Panc1 (cell line): Measurements from ENCODE around the gene HEMK1. TPM values are rescaled to one million over a fixed set of nuclear protein-coding genes. Genes with fewer than 3 reads are reported as not detected.

Experiments used
- ATAC-seq: fragments of 200-7000 bp; cut with Tn5 transposase; 2 replicates; pipeline ENCODE4 v1.9.1; 2020; ENCODE audit warnings: mild to moderate bottlenecking, moderate library complexity
- BruUV-seq: library from RNA; stranded (reverse); fragments of 400-500 nt; replicated peaks from 2 replicates; lab custom pipeline; 2021; lab: Mats Ljungman, UMichigan
- CTCF ChIA-PET: fragments of 300-600 bp; sonication (Branson Sonifier 250); formaldehyde crosslinking; loops from one replicate; lab custom pipeline; 2022; ENCODE audit warnings: antibody characterized with exemption; lab: Charles Lee
- POLR2A ChIA-PET: fragments of 300-600 bp; sonication (Branson Sonifier 250); formaldehyde crosslinking; loops from one replicate; lab custom pipeline; 2022; ENCODE audit warnings: antibody characterized with exemption; lab: Charles Lee
- DNase-seq: peaks from one replicate; pipeline ENCODE4 v3.0.0-alpha.2; 2010; ENCODE audit warnings: low read depth, low spot score
- H3K27ac ChIP-seq: 2 replicates; pipeline ENCODE4 v1.5.1; 2011; ENCODE audit warnings: mild to moderate bottlenecking, low read length, inconsistent platforms
- H3K27me3 ChIP-seq: fragments of 200-500 bp; sonication (Bioruptor generic); 2 replicates; pipeline ENCODE4 v1.6.0; 2014; ENCODE audit warnings: low read length, inconsistent platforms; ENCODE audit not compliant: control insufficient read depth, insufficient read depth
- H3K36me3 ChIP-seq: fragments of 200-500 bp; sonication (Bioruptor generic); 2 replicates; pipeline ENCODE4 v1.5.1; 2014; ENCODE audit warnings: inconsistent platforms, mild to moderate bottlenecking, low read length, moderate library complexity; ENCODE audit not compliant: control insufficient read depth, insufficient read depth
- H3K4me1 ChIP-seq: 2 replicates; pipeline ENCODE4 v1.5.1; 2011; ENCODE audit warnings: inconsistent platforms, mild to moderate bottlenecking, low read length, moderate library complexity; ENCODE audit not compliant: control insufficient read depth, insufficient read depth
- H3K4me3 ChIP-seq, 2 experiments: 2 replicates each; pipeline ENCODE4 v1.5.1; 2011 to 2012; ENCODE audit warnings: low read depth in 2 of 2, low read length in 2 of 2, mild to moderate bottlenecking in 2 of 2, inconsistent platforms in 1 of 2, moderate library complexity in 1 of 2
- H3K9me3 ChIP-seq: fragments of 200-500 bp; sonication (Bioruptor generic); 2 replicates; pipeline ENCODE4 v1.5.1; 2014; ENCODE audit warnings: low read depth, mild to moderate bottlenecking, inconsistent platforms, low read length, moderate library complexity; ENCODE audit not compliant: control insufficient read depth, insufficient read depth
- POLR2AphosphoS5 ChIP-seq: IDR thresholded peaks from 2 replicates; pipeline ENCODE4 v1.6.1; 2012; ENCODE audit warnings: mild to moderate bottlenecking, low read depth, low read length, moderate library complexity
- SIN3A ChIP-seq: IDR thresholded peaks from 2 replicates; pipeline ENCODE4 v1.6.1; 2012; ENCODE audit warnings: low read depth, mild to moderate bottlenecking, low read length, moderate library complexity, borderline replicate concordance; ENCODE audit not compliant: insufficient read depth
- TCF7L2 ChIP-seq: IDR thresholded peaks from 2 replicates; pipeline ENCODE4 v1.6.1; 2011; ENCODE audit warnings: mild to moderate bottlenecking, low read depth, low read length, inconsistent platforms
- in situ Hi-C: cut with HindIII; loops from 2 replicates; pipeline ENCODE4 v1.10.0; 2016; ENCODE audit warnings: low sequenced_read_pairs, low pct_unique_long_range_greater_than_20kb
- intact Hi-C: fragments of 100-400 bp; cut with micrococcal nuclease; formaldehyde crosslinking; loops from one replicate; pipeline ENCODE4 v1.10.0; 2022; ENCODE audit not compliant: unreplicated experiment
- total RNA-seq: library from RNA; stranded (reverse); gene quantifications from one replicate; pipeline ENCODE4 v1.2.1, GENCODE V29; 2021; ENCODE audit not compliant: unreplicated experiment
- TF ChIP-seq, protein P1 (sequence below): fragments of 450-650 bp; IDR thresholded peaks from 2 replicates; pipeline ENCODE4 v1.5.1; 2017; ENCODE audit warnings: mild to moderate bottlenecking
- TF ChIP-seq, protein P2 (sequence below), 2 experiments: IDR thresholded peaks; 2 replicates each; pipeline ENCODE4 v1.6.1; 2011 to 2012; ENCODE audit warnings: low read depth in 2 of 2, control low read depth in 1 of 2, low read length in 1 of 2, mild to moderate bottlenecking in 1 of 2, moderate library complexity in 1 of 2; ENCODE audit not compliant: insufficient read depth in 1 of 2

HEMK1 gene
- total RNA-seq, 1 experiment from 2014 or later, result 12.1 TPM

DNA sequence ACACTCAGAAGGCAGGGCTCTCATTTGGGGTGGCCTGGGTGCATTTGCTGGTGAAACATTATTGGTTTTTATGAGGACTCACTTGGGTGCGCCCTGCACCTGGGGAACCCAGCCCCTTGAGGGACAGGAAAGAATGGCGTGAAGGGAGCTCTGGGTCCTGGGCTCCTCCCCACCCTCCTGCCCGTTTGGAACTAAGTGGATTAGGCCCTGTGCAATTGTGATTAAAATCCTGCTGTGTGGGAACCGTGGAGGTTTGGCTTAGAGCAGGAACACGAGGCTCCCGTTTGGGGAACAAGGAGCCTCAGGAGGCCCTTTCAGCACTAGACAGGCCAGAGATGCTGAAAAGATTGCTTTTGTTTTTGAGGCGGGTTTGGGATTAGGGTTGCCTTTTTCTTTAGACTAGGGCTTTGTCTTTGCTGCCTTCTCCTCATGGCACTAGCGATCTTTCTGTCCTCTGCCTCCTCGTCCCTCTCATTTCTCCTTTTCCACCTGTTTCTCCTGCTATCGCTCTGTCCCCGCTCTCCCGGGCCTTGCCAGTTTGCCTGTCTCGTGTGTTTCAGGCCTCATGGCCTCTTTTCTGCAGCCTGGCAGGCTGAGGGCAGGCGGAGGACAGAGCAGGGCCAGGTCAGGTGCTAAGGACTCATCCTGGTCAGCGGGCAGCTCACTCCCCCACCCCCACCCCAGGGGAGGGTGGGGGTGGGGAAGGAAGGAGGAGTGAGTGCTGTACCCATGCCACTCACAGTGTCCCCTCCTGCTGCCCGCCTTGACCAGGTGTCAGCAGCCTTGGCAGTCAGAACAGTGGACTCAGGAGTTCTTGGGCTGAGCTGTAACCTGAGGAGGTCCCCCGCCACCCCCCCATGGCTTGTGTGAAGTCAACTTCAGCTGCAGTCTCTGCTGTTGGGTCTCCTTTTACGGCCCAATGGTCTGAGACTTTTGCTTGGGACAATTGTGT, 56.2 kb downstream of the HEMK1 start:
- in situ Hi-C loops (no loop called here), intact Hi-C loops (no loop called here)
- CTCF ChIA-PET, result no interaction called here
- H3K9me3 ChIP-seq, result no peaks in the 10 kb centered on the region
- H3K4me1 ChIP-seq, result no peaks in the 10 kb centered on the region; the same call in 1 of the 2 replicates
- TF ChIP-seq TCF7L2 (no peak), POLR2AphosphoS5 (no peak)
- TF ChIP-seq, protein P1, sequence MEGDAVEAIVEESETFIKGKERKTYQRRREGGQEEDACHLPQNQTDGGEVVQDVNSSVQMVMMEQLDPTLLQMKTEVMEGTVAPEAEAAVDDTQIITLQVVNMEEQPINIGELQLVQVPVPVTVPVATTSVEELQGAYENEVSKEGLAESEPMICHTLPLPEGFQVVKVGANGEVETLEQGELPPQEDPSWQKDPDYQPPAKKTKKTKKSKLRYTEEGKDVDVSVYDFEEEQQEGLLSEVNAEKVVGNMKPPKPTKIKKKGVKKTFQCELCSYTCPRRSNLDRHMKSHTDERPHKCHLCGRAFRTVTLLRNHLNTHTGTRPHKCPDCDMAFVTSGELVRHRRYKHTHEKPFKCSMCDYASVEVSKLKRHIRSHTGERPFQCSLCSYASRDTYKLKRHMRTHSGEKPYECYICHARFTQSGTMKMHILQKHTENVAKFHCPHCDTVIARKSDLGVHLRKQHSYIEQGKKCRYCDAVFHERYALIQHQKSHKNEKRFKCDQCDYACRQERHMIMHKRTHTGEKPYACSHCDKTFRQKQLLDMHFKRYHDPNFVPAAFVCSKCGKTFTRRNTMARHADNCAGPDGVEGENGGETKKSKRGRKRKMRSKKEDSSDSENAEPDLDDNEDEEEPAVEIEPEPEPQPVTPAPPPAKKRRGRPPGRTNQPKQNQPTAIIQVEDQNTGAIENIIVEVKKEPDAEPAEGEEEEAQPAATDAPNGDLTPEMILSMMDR, result no peak
- TF ChIP-seq, protein P2, sequence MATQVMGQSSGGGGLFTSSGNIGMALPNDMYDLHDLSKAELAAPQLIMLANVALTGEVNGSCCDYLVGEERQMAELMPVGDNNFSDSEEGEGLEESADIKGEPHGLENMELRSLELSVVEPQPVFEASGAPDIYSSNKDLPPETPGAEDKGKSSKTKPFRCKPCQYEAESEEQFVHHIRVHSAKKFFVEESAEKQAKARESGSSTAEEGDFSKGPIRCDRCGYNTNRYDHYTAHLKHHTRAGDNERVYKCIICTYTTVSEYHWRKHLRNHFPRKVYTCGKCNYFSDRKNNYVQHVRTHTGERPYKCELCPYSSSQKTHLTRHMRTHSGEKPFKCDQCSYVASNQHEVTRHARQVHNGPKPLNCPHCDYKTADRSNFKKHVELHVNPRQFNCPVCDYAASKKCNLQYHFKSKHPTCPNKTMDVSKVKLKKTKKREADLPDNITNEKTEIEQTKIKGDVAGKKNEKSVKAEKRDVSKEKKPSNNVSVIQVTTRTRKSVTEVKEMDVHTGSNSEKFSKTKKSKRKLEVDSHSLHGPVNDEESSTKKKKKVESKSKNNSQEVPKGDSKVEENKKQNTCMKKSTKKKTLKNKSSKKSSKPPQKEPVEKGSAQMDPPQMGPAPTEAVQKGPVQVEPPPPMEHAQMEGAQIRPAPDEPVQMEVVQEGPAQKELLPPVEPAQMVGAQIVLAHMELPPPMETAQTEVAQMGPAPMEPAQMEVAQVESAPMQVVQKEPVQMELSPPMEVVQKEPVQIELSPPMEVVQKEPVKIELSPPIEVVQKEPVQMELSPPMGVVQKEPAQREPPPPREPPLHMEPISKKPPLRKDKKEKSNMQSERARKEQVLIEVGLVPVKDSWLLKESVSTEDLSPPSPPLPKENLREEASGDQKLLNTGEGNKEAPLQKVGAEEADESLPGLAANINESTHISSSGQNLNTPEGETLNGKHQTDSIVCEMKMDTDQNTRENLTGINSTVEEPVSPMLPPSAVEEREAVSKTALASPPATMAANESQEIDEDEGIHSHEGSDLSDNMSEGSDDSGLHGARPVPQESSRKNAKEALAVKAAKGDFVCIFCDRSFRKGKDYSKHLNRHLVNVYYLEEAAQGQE (IDR thresholded peaks at IDR 0.05; ENCODE audit: insufficient read depth in 1 of 2, low read depth in 2 of 2, low read length in 1 of 2), result no peak
- BruUV-seq, result no TSS peak
- H3K27me3 ChIP-seq, result no peaks in the 10 kb centered on the region
- no peak overlapping the region for H3K27ac ChIP-seq
- POLR2A ChIA-PET, result no interaction called here
- no peak overlapping the region for H3K4me3 ChIP-seq
- no peaks in the 10 kb centered on the region for H3K36me3 ChIP-seq
- DNase-seq (no peak), ATAC-seq (no peak)

DNA sequence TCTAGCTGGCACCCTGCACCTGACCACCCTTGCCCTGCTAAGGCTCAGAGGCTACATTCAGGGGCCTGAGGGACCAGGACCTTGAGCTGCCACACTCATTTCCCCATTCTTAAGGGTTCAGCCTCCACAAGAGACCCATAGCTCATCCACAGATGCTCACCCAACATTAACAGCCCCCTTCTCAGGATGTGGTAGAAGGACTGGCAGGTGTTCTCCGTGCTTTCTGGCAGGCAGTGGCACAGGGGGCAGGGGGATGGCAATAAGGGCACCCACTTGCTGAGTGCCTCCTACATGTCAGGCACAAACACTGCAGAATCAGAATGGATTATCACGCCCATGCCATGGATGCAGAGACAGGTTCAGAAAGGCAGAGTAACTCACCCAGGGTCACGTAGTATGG, 57.1 kb downstream of the HEMK1 start:
- no TSS peak for BruUV-seq
- CTCF ChIA-PET, result no interaction called here
- H3K4me1 ChIP-seq, result no peaks in the 10 kb centered on the region; the same call in 1 of the 2 replicates
- in situ Hi-C loops, result no loop called here
- ATAC-seq (no peak), DNase-seq (no peak)
- TF ChIP-seq POLR2AphosphoS5, result no peak
- POLR2A ChIA-PET, result no interaction called here
- H3K4me3 ChIP-seq, result no peak overlapping the region
- H3K9me3 ChIP-seq, result no peaks in the 10 kb centered on the region
- no peak overlapping the region for H3K27ac ChIP-seq
- intact Hi-C loops, result no loop called here
- no peaks in the 10 kb centered on the region for H3K36me3 ChIP-seq
- H3K27me3 ChIP-seq, result no peaks in the 10 kb centered on the region

DNA sequence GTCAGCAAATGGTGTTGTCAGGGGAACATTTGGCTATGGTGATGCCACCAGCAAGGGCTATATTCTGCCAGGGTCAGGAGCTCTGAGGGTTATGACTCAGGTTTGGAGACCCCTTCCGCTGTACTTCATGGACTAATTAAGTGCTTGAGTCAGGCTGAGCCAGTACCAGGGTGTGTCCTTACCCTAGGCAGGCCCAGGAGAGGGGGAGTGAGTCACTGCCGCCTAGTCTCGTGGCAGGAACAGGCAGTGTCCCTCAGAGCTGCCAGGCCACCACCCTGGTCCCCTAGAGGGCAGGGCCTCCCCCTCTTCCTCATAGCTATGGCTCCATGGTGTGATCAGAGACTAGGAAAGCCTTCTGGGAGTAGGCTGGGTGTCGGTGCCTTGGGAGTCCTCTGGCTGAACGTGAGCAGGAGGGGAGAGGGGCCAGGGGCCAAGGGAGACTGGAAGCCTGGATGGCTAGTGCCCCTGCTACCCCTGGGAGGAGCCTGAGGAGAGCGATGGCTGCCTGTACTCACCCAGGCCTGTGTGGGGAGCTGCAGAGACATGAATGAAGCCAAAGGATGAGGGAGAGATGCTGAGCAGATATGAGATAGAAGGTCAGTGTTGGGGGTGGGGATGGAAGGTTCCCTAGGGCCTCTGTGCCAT, 58.2 kb downstream of the HEMK1 start:
- TF ChIP-seq, protein P2 (IDR thresholded peaks at IDR 0.05; ENCODE audit: insufficient read depth in 1 of 2, low read depth in 2 of 2, low read length in 1 of 2), result no peak
- TF ChIP-seq SIN3A (no peak), TCF7L2 (no peak), POLR2AphosphoS5 (no peak)
- TF ChIP-seq, protein P1, result no peak
- DNase-seq (no peak), ATAC-seq (peak; percentile 77)
- H3K36me3 ChIP-seq, result no peaks in the 10 kb centered on the region
- H3K4me1 ChIP-seq, result no peaks in the 10 kb centered on the region; the same call in 1 of the 2 replicates
- H3K4me3 ChIP-seq, result no peak overlapping the region
- CTCF ChIA-PET, result interaction anchor here (0.6 kb wide), 1 partner anchor 230 kb away, joined by 3 read pairs; no protein-coding TSS in a partner anchor
- in situ Hi-C loops, result no loop called here
- H3K27me3 ChIP-seq, result no peaks in the 10 kb centered on the region
- H3K27ac ChIP-seq, result no peak overlapping the region
- no TSS peak for BruUV-seq
- intact Hi-C loops, result no loop called here
- POLR2A ChIA-PET, result no interaction called here
- no peaks in the 10 kb centered on the region for H3K9me3 ChIP-seq
